Measurements from ENCODE around the gene COPS2.
"Not testable (repeated sequence)": the region's sequence is repeated elsewhere in the genome, so short reads cannot be mapped to it uniquely, and the experiment has no call there.

Gene COPS2

DNA sequence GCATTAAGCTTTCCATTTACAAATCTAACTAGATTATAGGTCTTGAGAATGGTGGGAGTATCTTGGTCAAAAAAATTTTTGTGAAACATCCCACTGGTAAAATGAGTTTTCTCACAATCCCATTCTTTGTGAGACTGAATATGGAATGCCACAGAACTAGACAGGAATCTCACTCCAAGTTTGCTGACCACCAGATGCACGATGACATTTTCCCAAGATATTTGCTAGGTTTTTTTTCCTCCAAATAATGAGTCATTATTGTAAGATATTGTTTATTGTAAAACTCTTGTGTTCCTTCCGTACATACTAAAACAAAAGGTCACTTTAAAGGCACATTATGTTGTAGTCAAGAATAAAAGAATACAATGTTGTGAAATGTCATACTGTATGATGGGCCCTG, 53.9 kb downstream of the COPS2 start:
- DNase-seq = peak; percentile 39

GRCh38 chr15:49096090-49096750, 59.2 kb downstream of the COPS2 start:
- no peak for DNase-seq

DNA sequence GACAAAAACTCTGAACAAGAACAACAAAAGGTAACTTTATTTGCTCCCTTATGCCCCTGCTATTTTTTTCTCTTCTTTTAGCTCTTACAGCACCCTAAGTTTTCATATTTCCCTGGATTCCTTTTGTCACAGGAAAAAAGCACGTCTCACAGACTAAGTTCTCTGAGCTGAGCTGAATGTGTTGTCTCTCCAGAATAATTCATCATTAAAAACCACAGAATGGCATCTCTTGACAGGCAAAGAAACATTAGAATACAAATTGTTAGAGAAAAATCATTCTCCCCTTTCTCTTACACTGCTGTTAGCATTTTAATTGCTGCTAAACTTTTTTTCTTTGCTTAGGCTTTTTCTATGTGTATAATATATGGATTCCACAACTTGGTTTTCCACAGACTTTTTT, 60.5 kb downstream of the COPS2 start:
- no peak for DNase-seq

DNA sequence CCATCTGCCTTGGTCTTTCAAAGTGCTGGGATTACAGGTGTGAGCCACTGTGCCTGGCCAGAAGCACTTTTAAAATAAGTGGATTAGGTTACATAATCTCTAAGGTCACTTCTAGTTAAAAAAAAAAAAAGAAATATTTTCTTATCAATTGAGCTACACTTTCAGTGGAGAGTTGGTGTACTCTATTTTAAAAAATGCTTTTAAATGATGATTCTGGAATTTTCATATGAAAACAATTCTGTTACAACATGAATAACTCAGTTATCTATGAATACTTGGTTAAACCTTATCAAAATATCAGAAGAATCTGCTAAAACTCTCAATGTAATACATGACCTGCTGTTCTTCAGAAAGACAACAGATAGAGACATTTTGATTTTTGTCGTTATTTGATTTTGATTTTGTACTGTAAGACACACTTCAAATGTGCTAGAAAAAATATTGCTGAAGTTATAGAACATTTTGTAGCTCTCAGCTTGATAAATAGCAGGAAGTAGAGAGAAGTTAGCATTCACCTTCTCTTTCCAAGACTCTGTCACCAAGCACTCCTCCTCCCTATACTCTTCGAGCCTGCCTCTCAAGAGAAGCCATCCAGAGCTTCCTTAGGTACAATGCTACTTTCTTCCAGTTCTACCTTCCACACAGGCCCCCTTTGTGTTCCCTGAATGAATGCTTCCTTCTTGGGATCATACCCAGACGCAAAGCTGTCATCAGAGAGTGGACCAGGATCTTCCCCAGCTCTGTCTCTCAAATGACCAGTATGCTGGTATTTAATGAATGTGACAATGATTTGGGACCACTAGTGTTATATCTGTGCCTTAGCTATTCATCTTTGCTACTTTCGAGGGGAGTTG, 61.9 kb downstream of the COPS2 start:
- DNase-seq = no peak

DNA sequence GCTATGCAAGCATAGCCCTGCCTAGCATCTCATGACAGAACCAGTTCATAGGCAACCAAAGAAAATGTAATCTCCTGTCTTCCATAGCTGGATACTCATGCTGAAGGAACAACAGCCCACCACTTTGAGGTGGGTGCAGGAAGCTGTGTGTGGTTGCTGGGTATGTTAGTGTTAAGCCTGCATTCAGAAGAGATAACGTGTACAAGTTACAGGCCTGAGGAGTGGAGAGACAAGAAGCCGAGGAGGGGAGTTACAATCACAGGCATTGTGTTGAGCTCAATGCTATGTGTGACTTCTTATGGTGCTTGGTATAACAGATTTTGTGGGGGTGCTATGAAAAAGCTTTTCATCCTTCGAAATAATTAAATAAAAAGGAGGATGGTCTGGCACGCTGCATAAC, 66.4 kb downstream of the COPS2 start:
- DNase-seq = no peak

DNA sequence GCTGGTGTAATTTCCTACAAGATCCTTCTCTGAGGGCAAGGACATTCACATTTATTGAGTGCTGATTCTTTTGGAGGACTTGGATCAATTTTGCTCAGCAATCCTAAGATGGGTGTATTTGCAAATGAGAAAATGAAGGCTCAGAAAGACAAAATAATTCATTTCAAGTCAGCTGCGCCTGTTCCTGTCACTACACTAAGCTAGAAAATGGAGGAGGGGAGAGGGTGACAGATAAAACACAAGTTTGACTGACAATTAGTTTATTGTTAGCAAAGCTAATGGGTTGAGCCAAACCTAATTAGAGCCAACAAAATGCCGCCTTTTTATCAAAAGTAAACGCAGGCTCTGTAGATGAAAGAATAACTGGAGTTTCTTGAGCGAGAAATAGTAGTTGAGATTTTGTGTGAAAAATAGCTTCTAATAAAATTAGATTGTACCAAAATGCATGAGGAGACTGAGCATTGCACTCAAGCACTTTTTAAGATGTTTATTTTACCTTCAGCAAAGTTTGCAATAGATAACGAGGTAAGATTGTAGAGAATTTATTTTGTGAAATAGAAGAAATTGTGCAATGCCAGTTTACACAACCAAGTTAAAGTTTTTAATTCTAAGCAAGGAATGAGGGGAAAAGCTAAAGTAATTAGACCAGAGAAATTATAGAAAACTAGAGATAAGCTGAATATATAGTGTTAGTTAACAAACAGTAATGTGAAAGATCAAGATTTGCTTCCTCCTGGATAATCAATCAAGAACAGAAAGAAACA, 69.5 kb downstream of the COPS2 start:
- DNase-seq = no peak

DNA sequence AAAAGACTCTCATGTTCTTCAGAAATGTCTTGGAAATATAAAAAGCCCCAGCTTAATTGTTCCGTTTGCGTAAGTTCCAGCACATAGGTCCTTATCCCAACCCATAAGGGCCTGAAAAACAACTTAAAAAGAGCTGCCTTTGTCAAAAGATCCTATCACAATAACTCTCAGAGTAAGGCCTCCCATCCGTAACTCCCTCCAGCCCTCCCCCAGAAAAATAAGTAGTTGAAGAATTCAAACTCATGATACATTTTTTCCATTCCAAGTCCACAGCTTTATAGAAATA, 71.2 kb downstream of the COPS2 start:
- no peak for DNase-seq

GRCh38 chr15:49083401-49084284, 71.8 kb downstream of the COPS2 start:
- peak; percentile 63 for DNase-seq

GRCh38 chr15:49082960-49083359, 72.4 kb downstream of the COPS2 start:
- peak; percentile 51 for DNase-seq

GRCh38 chr15:49079340-49080039, 75.9 kb downstream of the COPS2 start:
- no peak for DNase-seq

DNA sequence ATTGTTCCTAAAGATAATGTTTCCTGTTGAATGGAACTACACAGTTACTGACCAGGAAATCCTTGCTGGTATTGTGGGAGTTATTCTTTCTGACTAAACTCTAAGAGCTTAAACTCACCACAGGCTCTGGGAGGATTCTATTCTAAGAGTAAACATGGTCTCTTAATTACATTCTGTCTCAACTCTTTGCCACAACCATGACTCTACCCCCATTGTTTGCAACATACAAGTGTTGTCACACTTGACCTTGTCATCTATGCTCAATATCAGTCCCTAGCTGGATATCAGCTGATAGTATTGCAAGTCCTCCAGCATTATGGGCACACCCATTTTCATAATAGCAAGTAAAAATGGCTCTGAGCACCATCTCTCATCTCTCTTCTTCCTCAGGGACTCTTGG, 79.5 kb downstream of the COPS2 start:
- no peak for DNase-seq

DNA sequence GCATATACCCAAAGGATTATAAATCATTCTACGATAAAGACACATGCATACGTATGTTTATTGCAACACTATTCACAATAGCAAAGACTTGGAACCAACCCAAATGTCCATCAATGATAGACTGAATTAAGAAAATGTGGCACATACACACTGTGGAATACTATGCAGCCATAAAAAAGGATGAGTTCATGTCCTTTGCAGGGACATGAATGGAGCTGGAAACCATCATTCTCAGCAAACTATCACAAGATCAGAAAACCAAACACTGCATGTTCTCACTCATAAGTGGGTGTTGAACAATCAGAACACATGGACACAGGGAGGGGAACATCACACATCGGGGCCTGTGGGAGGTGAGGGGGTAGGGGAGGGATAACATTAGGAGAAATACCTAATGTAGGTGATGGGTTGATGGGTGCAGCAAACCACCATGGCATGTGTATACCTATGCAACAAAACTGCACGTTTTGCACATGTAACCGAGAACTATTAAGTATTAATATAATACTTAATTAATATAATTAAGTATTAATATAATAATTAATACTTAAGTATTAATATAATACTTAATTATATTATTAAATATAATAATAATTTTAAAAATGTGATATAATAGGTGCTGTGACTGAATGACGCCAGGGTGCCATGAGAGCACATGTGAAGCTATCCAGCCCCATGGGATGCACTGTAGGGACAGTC, 80.7 kb downstream of the COPS2 start:
- not testable (repeated sequence) for DNase-seq

All from EL (cell line).